Tibial nerve (tissue), 3 donors: ENCODE data around the gene CBLIF.

Experiments
- CTCF ChIP-seq, 5 experiments: fragments of 200-600 bp in 3 of 5; fragments of 450-650 bp in 2 of 5; sonication (generic) in 3 of 5; IDR thresholded peaks; one replicate each; pipeline ENCODE4 v1.5.1; 2016 to 2019; ENCODE audit warnings: antibody characterized with exemption in 5 of 5, mild to moderate bottlenecking in 3 of 5, moderate library complexity in 2 of 5
- POLR2A ChIP-seq, 2 donors: fragments of 450-650 bp; IDR thresholded peaks; one replicate each; pipeline ENCODE4 v1.6.1; 2017; ENCODE audit warnings: antibody characterized with exemption in 2 of 2, mild to moderate bottlenecking in 2 of 2, moderate library complexity in 2 of 2

- TF ChIP-seq CTCF (IDR thresholded peaks at IDR 0.05) (no peak), POLR2A (IDR thresholded peaks at IDR 0.05) (no peak)
These were observed 44.1 kb downstream of the CBLIF start for GRCh38 chr11:59801160-59801706.
